ENCODE measurements around the gene ISG20L2.

GRCh38 chr1:156705918-156706656 is 22.5 kb downstream of the ISG20L2 start:
- TF ChIP-seq, protein P1, sequence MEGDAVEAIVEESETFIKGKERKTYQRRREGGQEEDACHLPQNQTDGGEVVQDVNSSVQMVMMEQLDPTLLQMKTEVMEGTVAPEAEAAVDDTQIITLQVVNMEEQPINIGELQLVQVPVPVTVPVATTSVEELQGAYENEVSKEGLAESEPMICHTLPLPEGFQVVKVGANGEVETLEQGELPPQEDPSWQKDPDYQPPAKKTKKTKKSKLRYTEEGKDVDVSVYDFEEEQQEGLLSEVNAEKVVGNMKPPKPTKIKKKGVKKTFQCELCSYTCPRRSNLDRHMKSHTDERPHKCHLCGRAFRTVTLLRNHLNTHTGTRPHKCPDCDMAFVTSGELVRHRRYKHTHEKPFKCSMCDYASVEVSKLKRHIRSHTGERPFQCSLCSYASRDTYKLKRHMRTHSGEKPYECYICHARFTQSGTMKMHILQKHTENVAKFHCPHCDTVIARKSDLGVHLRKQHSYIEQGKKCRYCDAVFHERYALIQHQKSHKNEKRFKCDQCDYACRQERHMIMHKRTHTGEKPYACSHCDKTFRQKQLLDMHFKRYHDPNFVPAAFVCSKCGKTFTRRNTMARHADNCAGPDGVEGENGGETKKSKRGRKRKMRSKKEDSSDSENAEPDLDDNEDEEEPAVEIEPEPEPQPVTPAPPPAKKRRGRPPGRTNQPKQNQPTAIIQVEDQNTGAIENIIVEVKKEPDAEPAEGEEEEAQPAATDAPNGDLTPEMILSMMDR (IDR thresholded peaks at IDR 0.05), result peak; percentile 96
- no peak for TF ChIP-seq GABPA (IDR thresholded peaks at IDR 0.05; ENCODE audit: low read depth)
- TF ChIP-seq RFX5 (IDR thresholded peaks at IDR 0.05; ENCODE audit: low read length), result no peak
- no peak for TF ChIP-seq EZH2phosphoT487 (IDR thresholded peaks at IDR 0.05; ENCODE audit: borderline replicate concordance, low read depth)
- no peak for TF ChIP-seq POLR2AphosphoS5 (IDR thresholded peaks at IDR 0.05; ENCODE audit: low read depth, low read length)

Measured in SK-N-SH (cell line).